HepG2 (cell line): ENCODE results near the gene FKBP10. TPM values are rescaled to one million over a fixed set of nuclear protein-coding genes. Genes with fewer than 3 reads are reported as not detected.
A peak's percentile ranks its signal among the peaks of the same experiment; 100 is the strongest.

Experiments
- GPBP1L1 ChIP-seq: sonication (generic); formaldehyde crosslinking; IDR thresholded peaks from 2 replicates; pipeline ENCODE4 v1.5.0; 2020; ENCODE audit warnings: mild to moderate bottlenecking, missing genetic modification reagents
- HDAC2 ChIP-seq: sonication (generic); formaldehyde crosslinking; IDR thresholded peaks from 2 replicates; pipeline ENCODE4 v1.4.0; 2020; ENCODE audit warnings: missing genetic modification reagents
- IRF2 ChIP-seq: IDR thresholded peaks from 2 replicates; pipeline ENCODE4 v1.6.1; 2018; ENCODE audit warnings: missing genetic modification reagents, missing compliant biosample characterization
- KLF9 ChIP-seq: IDR thresholded peaks from 2 replicates; pipeline ENCODE4 v1.6.1; 2016; ENCODE audit warnings: low read depth
- MXD1 ChIP-seq: sonication (generic); formaldehyde crosslinking; IDR thresholded peaks from 2 replicates; pipeline ENCODE4 v1.4.0; 2020; ENCODE audit warnings: mild to moderate bottlenecking, missing genetic modification reagents
- MYC ChIP-seq: sonication (generic); formaldehyde crosslinking; IDR thresholded peaks from 2 replicates; pipeline ENCODE4 v1.9.0; 2021; ENCODE audit warnings: missing genetic modification reagents, borderline replicate concordance
- PRDM10 ChIP-seq: sonication (generic); formaldehyde crosslinking; IDR thresholded peaks from 2 replicates; pipeline ENCODE4 v1.4.0; 2020; ENCODE audit warnings: low read depth, missing genetic modification reagents
- RXRA ChIP-seq: sonication (generic); formaldehyde crosslinking; IDR thresholded peaks from 2 replicates; pipeline ENCODE4 v1.5.1; 2020; ENCODE audit warnings: missing genetic modification reagents
- SMARCC2 ChIP-seq: fragments of 450-650 bp; IDR thresholded peaks from 2 replicates; pipeline ENCODE4 v1.6.1; 2017; ENCODE audit warnings: antibody characterized with exemption, mild to moderate bottlenecking
- THYN1 ChIP-seq: sonication (generic); formaldehyde crosslinking; IDR thresholded peaks from 2 replicates; pipeline ENCODE4 v1.8.1; 2023; ENCODE audit warnings: low read depth, mild to moderate bottlenecking, moderate library complexity, missing genetic modification reagents, borderline replicate concordance
- WIZ ChIP-seq: sonication (generic); formaldehyde crosslinking; IDR thresholded peaks from 2 replicates; pipeline ENCODE4 v1.5.1; 2020; ENCODE audit warnings: mild to moderate bottlenecking, missing genetic modification reagents
- XRCC5 ChIP-seq: fragments of 200-400 bp; formaldehyde crosslinking; optimal IDR thresholded peaks from 2 replicates; pipeline ENCODE3; 2017; ENCODE audit warnings: mild to moderate bottlenecking, low read length
- ZBTB25 ChIP-seq: IDR thresholded peaks from 2 replicates; pipeline ENCODE4 v1.6.1; 2018; ENCODE audit warnings: missing genetic modification reagents
- ZC3H13 ChIP-seq: sonication (generic); formaldehyde crosslinking; IDR thresholded peaks from 2 replicates; pipeline ENCODE4 v1.8.1; 2023; ENCODE audit warnings: mild to moderate bottlenecking, missing genetic modification reagents, moderate library complexity
- ZNF20 ChIP-seq: sonication (generic); formaldehyde crosslinking; IDR thresholded peaks from 2 replicates; pipeline ENCODE4 v1.4.0; 2020; ENCODE audit warnings: mild to moderate bottlenecking, moderate library complexity, missing genetic modification reagents
- ZNF7 ChIP-seq: IDR thresholded peaks from 2 replicates; pipeline ENCODE4 v1.6.1; 2016; ENCODE audit warnings: missing biosample characterization, missing genetic modification reagents
- ZNF749 ChIP-seq: sonication (generic); formaldehyde crosslinking; IDR thresholded peaks from 2 replicates; pipeline ENCODE4 v1.8.0; 2022; ENCODE audit warnings: mild to moderate bottlenecking, missing genetic modification reagents, moderate library complexity, borderline replicate concordance
- ZNF772 ChIP-seq: sonication (generic); formaldehyde crosslinking; IDR thresholded peaks from 2 replicates; pipeline ENCODE4 v1.5.0; 2020; ENCODE audit warnings: mild to moderate bottlenecking, missing genetic modification reagents
- ZNF781 ChIP-seq: sonication (generic); formaldehyde crosslinking; IDR thresholded peaks from 2 replicates; pipeline ENCODE4 v1.5.1; 2020; ENCODE audit warnings: borderline replicate concordance, mild to moderate bottlenecking, missing genetic modification reagents; ENCODE audit errors: not compliant biosample characterization
- polyA plus RNA-seq, 8 experiments: library from polyadenylated mRNA; depleted of rRNA in 3 of 8; stranded (reverse) in 7 of 8; unstranded in 1 of 8; fragments of >200 nt; fragmentation: Illumina TruSeq in 4 of 8; extraction: Trizol in 4 of 8; gene quantifications; 2 replicates each; pipeline versions ENCODE4 v1.2.1 to v1.2.3, GENCODE V29; 2011 to 2016; ENCODE audit warnings: low read depth in 4 of 8, missing spikeins in 1 of 8, mixed read lengths in 1 of 8; ENCODE audit not compliant: insufficient read depth in 1 of 8
- total RNA-seq, 5 experiments: library from RNA; depleted of rRNA; stranded (reverse); fragments of >200 nt; fragmentation: Illumina TruSeq; extraction: Trizol; gene quantifications; 2 replicates each; pipeline ENCODE4 v1.2.3, GENCODE V29; 2016; ENCODE audit warnings: low read depth in 1 of 5
- TF ChIP-seq, protein P1 (sequence below): sonication (generic); formaldehyde crosslinking; IDR thresholded peaks from 2 replicates; pipeline ENCODE4 v1.5.0; 2020; ENCODE audit warnings: mild to moderate bottlenecking, missing genetic modification reagents, moderate library complexity

Gene FKBP10
- total and polyA plus RNA-seq, 2 of the 13 experiments (the other 11 are each of a cell fraction or from before 2014, with no cell fraction given): 149 to 573 TPM

DNA sequence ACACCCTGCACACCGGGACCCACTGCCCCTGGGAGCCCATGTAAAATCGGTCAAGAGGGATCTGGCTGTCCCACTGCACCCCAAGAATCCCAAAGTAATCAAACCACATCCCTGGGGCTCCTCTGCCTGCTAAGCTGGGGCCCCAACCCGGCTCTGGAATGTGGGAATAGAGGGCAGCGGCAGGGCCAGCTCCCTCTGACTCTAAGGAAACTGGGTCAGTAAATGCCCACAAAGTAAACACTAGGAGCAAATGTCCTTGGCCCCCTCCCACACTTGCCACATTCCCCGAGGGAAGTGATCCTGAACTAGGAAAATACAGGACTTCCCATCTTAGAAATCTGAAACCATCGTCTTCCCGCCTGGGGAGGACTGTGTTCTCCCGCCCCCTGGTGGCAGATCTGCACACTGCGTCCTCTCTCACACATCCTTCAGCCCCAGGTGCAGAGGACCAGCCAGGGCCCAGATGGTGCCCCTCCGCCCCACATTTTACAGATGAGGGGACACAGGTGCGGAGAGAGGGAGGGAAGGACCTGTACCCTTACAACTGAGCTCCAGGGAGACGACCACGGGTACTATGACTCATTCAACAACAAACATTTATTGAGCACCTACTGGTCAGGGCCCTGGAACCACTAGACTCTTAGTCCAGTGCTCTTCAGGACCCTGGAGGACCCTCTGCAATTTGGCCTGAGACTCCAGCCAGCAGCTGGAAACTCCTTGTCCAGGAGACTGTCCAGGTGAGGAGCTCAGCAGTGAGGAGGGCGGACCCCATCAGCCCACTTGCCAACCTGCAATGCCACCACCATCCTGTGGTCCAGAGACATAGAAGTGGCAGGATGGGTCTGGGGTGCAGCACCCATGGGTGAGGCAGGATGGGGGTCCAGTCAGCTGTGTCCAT, 11.2 kb upstream of the FKBP10 start (continued):
- no peak for TF ChIP-seq GPBP1L1 (CRISPR knock-in tag)
- peak; percentile 52 for TF ChIP-seq XRCC5
- no peak for TF ChIP-seq SMARCC2
- 0 out of 2 replicates have a peak, but pooled peaks have one; percentile 45 for TF ChIP-seq THYN1 (CRISPR knock-in tag)
- TF ChIP-seq MXD1 (CRISPR knock-in tag): peak; percentile 25; the same call in 1 of the 2 replicates
- TF ChIP-seq ZNF772: 0 out of 2 replicates have a peak, but pooled peaks have one; percentile 14
- TF ChIP-seq ZNF7 (CRISPR knock-in tag): no peak
- TF ChIP-seq ZNF20 (CRISPR knock-in tag): no peak
- peak; percentile 26; the same call in 1 of the 2 replicates for TF ChIP-seq RXRA
- no peak for TF ChIP-seq WIZ (CRISPR knock-in tag)
- TF ChIP-seq ZNF749: no peak
- TF ChIP-seq PRDM10: 0 out of 2 replicates have a peak, but pooled peaks have one; percentile 5
- no peak; the same call in 1 of the 2 replicates for TF ChIP-seq MYC (CRISPR knock-in tag)
- 0 out of 2 replicates have a peak, but pooled peaks have one; percentile 62 for TF ChIP-seq KLF9
- peak; percentile 77; the same call in 1 of the 2 replicates for TF ChIP-seq IRF2 (CRISPR knock-in tag)
- TF ChIP-seq ZC3H13 (CRISPR knock-in tag): peak; percentile 65
- peak; percentile 38 for TF ChIP-seq ZNF781 (CRISPR knock-in tag)
- TF ChIP-seq ZBTB25 (CRISPR knock-in tag): peak; percentile 81
- TF ChIP-seq, protein P1, sequence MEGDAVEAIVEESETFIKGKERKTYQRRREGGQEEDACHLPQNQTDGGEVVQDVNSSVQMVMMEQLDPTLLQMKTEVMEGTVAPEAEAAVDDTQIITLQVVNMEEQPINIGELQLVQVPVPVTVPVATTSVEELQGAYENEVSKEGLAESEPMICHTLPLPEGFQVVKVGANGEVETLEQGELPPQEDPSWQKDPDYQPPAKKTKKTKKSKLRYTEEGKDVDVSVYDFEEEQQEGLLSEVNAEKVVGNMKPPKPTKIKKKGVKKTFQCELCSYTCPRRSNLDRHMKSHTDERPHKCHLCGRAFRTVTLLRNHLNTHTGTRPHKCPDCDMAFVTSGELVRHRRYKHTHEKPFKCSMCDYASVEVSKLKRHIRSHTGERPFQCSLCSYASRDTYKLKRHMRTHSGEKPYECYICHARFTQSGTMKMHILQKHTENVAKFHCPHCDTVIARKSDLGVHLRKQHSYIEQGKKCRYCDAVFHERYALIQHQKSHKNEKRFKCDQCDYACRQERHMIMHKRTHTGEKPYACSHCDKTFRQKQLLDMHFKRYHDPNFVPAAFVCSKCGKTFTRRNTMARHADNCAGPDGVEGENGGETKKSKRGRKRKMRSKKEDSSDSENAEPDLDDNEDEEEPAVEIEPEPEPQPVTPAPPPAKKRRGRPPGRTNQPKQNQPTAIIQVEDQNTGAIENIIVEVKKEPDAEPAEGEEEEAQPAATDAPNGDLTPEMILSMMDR (CRISPR knock-in tag): peak; percentile 98
- no peak; the same call in 1 of the 2 replicates for TF ChIP-seq HDAC2 (CRISPR knock-in tag)
